IPS-18c (cell line): ENCODE results near the gene PIEZO1.
"Not testable (repeated sequence)": the region's sequence is repeated elsewhere in the genome, so short reads cannot be mapped to it uniquely, and the experiment has no call there.

ENCODE experiments used
- H3K4me3 ChIP-seq: 2 replicates; pipeline ENCODE4 v1.7.0; 2013; ENCODE audit warnings: low read depth, mild to moderate bottlenecking, low read length, moderate library complexity; ENCODE audit not compliant: insufficient read depth
- H3K9me3 ChIP-seq: one replicate; pipeline ENCODE4 v1.6.1; 2013; ENCODE audit warnings: mild to moderate bottlenecking, low read length, moderate library complexity; ENCODE audit not compliant: control insufficient read depth, insufficient read depth

The PIEZO1 gene

DNA sequence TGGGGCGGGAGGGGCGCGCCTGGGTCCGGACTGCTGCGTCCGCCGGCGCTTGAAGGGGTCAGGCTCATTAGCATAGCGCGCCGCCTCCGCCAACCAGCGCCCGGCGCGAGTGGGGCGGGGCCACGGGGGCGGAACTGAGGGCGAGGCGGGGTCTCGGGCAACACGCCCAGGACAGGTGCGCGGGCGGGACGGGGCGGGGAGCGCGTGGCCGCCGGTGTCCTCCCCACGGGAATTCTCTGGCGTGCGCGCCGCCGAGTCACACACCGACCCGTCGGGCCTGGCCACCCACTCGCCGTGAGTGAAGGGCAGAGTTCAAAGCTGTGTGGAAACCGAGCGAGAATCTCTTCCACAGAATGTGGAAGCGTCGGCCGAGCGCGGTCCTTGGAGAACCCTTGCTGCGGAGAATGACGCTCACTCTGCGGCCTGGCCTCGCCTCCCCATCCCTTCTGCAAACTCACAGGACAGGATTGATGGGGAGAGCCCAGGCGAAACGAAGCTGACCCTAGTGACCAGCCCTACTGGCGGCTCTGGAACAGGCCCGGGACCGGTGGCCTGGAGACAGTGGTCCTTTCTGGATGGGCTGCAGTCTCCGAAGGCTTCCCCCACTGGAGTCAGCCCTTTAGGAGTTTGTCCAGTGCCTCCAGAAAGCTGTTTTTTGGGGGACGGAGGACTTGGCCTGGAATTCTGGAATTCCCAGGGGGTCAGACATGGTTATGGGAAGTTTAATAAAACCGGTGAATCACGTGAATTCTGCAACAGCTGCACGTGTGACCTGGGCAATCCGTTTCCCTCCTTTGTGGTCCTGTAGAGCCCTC lies 98.4 kb downstream of the PIEZO1 start, which contains the start of gene SNAI3:
Gene SNAI3, minus strand, starts transcription at position 69 of the 815 bp plus-strand sequence. CDS start 101 bp downstream, outside the sequence.
- peaks cover 4% of the 10 kb centered on the region for H3K9me3 ChIP-seq

DNA sequence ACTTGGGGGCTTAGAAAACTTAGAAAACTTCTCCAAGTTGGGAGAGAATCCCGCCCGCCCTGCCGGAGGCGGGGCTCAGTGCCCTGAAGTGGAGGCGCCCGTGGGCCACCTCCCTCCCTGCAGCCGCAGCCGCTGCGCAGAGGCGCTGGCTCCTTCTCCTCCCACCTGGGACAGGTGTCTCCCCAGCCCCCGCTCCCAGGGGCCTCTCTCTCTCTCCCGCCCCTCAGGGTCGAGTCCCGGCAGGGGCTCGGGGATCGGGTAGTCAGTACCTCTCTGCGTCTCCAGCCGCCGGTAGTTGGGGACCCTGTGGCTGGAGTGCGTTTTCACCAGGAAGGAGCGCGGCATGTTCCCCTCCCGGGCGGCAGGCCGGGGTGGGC lies 99.0 kb downstream of the PIEZO1 start:
- H3K4me3 ChIP-seq: peak overlapping the region; percentile 60
- H3K9me3 ChIP-seq: peaks cover 4% of the 10 kb centered on the region

More for the DNA sequence above, 98.4 kb downstream of the PIEZO1 start, which contains the start of gene SNAI3:
- peak within 1 kb of the TSS; percentile 60 for H3K4me3 ChIP-seq

DNA sequence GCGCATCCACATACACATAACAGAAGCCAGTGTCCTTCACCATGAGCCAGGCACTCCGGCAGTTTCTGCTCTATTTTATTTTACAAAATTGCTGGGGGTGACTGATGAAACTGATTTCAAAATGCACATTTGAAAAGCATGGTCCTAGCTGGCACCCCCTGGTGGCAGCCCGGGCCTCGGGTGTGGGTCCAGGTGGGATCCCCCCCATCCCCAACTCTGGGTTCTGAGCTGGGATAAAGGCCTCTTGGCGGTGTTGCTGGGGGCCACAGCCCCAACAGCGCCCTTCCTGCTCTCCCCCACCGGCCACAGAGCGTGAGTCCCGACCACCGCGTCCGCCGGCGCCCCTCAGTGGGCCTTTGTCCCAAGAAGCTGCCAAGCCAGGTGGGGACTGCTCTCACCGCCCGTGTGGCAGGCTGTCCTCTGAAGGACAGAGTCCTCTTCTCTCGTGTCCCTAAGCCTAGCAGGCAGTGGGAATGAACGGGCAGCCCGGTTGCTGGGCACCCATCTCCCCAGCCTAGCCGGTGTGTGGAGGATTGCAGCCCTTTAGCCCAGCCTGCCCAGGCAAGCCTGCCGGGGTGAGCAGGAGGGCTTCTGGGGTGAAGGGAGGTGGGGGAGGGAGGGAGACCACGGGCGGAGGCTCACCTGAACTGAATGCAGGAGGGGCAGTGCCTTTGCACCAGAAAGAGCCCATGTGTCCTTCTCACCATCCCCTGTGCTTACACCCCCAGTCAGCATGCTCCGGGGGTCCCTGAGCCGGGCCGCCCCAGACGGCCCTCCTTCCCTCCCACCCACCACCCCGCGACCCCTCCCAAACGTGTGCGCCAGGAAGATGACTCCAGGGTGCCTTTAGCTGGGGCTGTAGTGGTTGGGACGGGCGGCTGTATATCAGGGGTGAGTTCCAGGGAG lies 99.6 kb downstream of the PIEZO1 start:
- H3K9me3 ChIP-seq: peaks cover 4% of the 10 kb centered on the region
- H3K4me3 ChIP-seq: peak overlapping the region; percentile 60

DNA sequence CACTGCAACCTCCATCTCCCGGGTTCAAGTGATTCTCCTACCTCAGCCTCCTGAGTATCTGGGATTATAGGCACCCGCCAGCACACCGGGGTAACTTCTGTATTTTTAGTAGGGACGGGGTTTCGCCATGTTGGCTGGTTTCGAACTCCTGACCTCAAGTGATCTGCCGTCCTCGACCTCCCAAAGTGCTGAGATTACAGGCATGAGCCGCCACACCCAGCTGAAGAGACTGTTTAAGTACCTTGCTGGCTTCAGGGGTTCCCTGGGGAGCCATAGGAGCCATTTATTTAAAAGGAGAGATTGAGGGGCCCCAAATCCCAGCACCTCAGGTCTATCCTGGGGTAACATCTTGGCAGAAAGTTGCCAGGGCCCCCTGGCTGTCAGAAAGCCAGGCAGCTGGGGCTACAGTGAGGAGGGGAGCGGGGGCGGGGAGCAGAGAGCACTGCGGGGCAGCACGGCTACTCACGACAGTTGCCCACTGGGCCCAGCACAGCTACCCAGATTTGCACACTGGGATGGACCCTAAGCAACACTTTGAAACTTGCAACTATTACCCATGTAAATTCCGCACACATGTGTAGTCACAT lies 100.4 kb downstream of the PIEZO1 start:
- Histone ChIP-seq H3K4me3 (peak overlapping the region; percentile 60; the same call in 1 of the 2 replicates), H3K9me3 (peaks cover 4% of the 10 kb centered on the region)

DNA sequence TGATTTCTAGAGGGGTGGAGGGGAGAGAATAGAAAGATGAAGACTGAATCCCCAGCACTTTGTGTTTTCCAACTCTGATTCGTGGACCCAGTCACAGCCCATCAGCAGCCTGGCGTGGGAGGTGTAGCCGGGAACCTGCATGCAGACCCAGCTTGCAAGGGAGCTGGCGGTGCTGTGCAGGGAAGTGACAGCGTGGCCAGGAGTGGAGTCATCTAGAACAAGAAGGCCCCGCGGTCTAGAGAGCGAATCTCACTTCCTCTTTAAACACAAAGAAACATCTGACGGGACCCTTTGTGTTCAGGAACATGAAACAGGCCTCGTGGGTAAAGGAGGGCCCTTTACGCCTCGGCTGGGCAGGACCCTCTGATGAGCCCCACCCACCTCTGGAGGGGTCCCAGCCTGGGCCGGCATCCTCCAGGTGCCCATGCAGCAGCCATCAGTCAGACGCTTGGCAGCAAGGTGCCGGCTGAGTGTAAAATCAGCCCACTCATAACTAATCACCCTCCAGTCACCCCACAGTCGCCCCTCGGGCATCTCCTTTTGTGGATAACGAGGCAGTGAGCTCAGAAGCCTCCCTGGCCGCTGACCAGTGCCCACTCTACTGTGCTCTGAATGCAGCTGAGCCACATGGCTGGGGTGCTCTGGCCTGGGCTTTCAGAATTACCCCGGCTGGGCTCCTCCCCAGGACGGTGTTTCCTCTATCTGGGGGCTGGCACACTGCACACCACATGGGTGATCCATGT lies 103.1 kb downstream of the PIEZO1 start:
- H3K4me3 ChIP-seq: no peak overlapping the region
- H3K9me3 ChIP-seq: peaks cover 4% of the 10 kb centered on the region

- H3K4me3 ChIP-seq: no peak overlapping the region
- H3K9me3 ChIP-seq: peaks cover 4% of the 10 kb centered on the region
Measured at GRCh38 chr16:88681084-88681680, 103.8 kb downstream of the PIEZO1 start.

GRCh38 chr16:88680554-88681083 lies 104.4 kb downstream of the PIEZO1 start:
- H3K4me3 ChIP-seq: no peak overlapping the region

DNA sequence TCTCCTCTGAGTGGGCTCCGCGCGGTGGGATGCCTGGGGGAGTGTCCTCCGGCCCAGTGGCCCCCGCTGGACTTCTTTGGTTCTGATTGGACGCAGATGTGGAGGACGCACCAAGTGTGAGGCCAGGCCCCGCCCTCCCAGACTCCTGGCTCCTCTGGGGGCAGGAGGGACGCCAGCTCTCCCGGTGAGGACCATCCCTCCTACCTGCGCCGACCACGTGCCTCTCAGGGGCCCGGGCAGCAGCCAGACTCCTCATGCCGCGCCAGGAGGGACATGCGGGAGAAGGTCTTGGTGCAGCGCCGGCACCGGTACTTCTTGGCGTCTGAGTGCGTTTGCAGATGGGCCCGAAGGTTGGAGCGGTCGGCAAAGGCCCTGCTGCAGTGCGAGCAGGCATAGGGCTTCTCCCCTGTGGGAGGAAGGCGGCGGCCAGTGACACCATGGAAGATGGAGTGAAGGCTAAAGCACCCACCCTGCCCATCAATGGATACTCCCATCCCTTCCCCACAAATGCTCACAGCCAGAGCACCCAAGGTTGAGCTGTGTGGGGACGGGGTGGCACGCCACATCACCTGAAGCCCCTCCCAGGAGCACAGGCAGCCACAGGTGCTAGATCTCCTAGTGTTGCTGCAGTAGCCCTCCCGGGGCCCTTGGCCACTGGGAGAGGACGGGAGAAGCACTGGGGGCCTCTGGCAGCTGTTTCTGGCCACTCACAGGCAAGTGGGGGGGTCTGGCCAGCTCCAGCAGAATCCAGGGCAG lies 106.6 kb downstream of the PIEZO1 start:
- Histone ChIP-seq H3K9me3 (no peaks in the 10 kb centered on the region), H3K4me3 (no peak overlapping the region)

More at GRCh38 chr16:88680554-88681083, 104.4 kb downstream of the PIEZO1 start:
- peaks cover 4% of the 10 kb centered on the region for H3K9me3 ChIP-seq

GRCh38 chr16:88677721-88678120 lies 107.3 kb downstream of the PIEZO1 start:
- Histone ChIP-seq H3K9me3 (no peaks in the 10 kb centered on the region), H3K4me3 (no peak overlapping the region)

GRCh38 chr16:88676502-88677242 lies 108.3 kb downstream of the PIEZO1 start:
- no peak overlapping the region for H3K4me3 ChIP-seq
- no peaks in the 10 kb centered on the region for H3K9me3 ChIP-seq

GRCh38 chr16:88673716-88674379 lies 111.2 kb downstream of the PIEZO1 start:
- H3K9me3 ChIP-seq: no peaks in the 10 kb centered on the region
- no peak overlapping the region for H3K4me3 ChIP-seq

- no peak overlapping the region for H3K4me3 ChIP-seq
- H3K9me3 ChIP-seq: no peaks in the 10 kb centered on the region
Measured at GRCh38 chr16:88672776-88673175, 112.2 kb downstream of the PIEZO1 start.

- H3K4me3 ChIP-seq: no peak overlapping the region
- no peaks in the 10 kb centered on the region for H3K9me3 ChIP-seq
Measured at GRCh38 chr16:88671806-88672205, 113.2 kb downstream of the PIEZO1 start.

DNA sequence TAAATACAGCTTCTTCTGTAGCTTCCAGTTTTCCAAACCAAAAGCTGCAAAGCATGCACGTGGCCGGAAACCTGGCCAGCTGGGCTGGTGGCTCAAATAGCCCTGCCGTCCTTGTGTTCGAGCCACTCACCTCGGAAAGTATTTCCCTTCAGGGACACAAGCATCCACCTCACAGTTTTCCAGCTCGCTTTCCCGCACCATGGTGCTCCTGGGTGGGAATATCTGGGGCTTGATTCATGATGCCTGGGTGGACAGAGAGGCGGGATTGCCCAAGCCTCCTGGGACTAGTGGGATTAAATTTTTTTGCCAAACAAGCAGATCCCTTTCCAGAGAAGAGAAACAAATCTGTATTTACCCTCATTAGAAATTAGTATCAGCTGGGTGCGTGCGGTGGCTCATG lies 115.0 kb downstream of the PIEZO1 start:
- Histone ChIP-seq H3K4me3 (no peak overlapping the region), H3K9me3 (no peaks in the 10 kb centered on the region)

DNA sequence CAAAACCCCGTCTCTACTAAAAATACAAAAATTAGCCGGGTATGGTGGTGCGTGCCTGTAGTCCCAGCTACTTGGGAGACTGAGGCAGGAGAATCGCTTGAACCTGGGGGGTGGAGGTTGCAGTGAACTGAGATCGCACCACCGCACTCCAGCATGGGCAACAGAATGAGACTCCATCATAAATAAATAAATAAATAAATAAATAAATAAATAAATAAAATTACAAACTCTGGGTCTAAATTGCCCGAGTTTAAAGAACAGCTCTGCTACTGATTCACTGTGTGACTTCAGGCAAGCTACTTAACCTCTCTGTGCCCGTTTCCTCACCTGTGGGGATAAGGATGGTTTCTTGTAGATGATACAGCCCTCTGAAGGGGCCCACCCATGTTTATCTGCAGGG lies 115.5 kb downstream of the PIEZO1 start:
- H3K9me3 ChIP-seq, H3K4me3 ChIP-seq: not testable (repeated sequence)
